ENCODE results near the gene BTNL3.

- TF ChIP-seq, protein P1, sequence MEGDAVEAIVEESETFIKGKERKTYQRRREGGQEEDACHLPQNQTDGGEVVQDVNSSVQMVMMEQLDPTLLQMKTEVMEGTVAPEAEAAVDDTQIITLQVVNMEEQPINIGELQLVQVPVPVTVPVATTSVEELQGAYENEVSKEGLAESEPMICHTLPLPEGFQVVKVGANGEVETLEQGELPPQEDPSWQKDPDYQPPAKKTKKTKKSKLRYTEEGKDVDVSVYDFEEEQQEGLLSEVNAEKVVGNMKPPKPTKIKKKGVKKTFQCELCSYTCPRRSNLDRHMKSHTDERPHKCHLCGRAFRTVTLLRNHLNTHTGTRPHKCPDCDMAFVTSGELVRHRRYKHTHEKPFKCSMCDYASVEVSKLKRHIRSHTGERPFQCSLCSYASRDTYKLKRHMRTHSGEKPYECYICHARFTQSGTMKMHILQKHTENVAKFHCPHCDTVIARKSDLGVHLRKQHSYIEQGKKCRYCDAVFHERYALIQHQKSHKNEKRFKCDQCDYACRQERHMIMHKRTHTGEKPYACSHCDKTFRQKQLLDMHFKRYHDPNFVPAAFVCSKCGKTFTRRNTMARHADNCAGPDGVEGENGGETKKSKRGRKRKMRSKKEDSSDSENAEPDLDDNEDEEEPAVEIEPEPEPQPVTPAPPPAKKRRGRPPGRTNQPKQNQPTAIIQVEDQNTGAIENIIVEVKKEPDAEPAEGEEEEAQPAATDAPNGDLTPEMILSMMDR (IDR thresholded peaks at IDR 0.05; ENCODE audit: insufficient read depth, low read depth, low read length): no peak
- no peak for TF ChIP-seq EZH2 (IDR thresholded peaks at IDR 0.05; ENCODE audit: insufficient read depth, low read length)
These were observed 64.2 kb downstream of the BTNL3 start for GRCh38 chr5:181052672-181053487.
